Measurements from ENCODE around the gene ZNF784.

- TF ChIP-seq CTCF (IDR thresholded peaks at IDR 0.05) (no peak), POLR2A (IDR thresholded peaks at IDR 0.05) (no peak)
Measured at GRCh38 chr19:55591555-55591954, 32.8 kb downstream of the ZNF784 start.
